Activated CD4-positive, alpha-beta T cell treated with anti-CD3 and anti-CD28 coated beads, Interleukin-2, Interleukin-6, amounts not matched to agents 100 ng/mL and 50 ng/mL, durations not matched to agents 16 hours and 8 hours (primary cell): ENCODE data around the gene PARL.
"Not testable (repeated sequence)": the region's sequence is repeated elsewhere in the genome, so short reads cannot be mapped to it uniquely, and the experiment has no call there.

Experiments
- DNase-seq: peaks from one replicate; pipeline ENCODE4 v3.0.0-alpha.2; 2020

The PARL gene

GRCh38 chr3:183816681-183817510 is 67.8 kb downstream of the PARL start:
- no peak for DNase-seq

- DNase-seq, result no peak
These were observed 68.7 kb downstream of the PARL start for GRCh38 chr3:183815951-183816475.

GRCh38 chr3:183815563-183815940 is 69.1 kb downstream of the PARL start:
- DNase-seq, result no peak

GRCh38 chr3:183814240-183814639 is 70.4 kb downstream of the PARL start:
- no peak for DNase-seq

- no peak for DNase-seq
These were observed 71.8 kb downstream of the PARL start for GRCh38 chr3:183812761-183813445.

GRCh38 chr3:183811638-183812037 is 73.0 kb downstream of the PARL start:
- no peak for DNase-seq

GRCh38 chr3:183810643-183811594 is 73.8 kb downstream of the PARL start:
- no peak for DNase-seq

GRCh38 chr3:183809270-183809669 is 75.4 kb downstream of the PARL start:
- DNase-seq, result no peak

GRCh38 chr3:183808355-183808754 is 76.3 kb downstream of the PARL start:
- DNase-seq, result no peak

GRCh38 chr3:183807881-183808280 is 76.8 kb downstream of the PARL start:
- no peak for DNase-seq

- no peak for DNase-seq
These were observed 77.4 kb downstream of the PARL start for GRCh38 chr3:183807209-183807728.

GRCh38 chr3:183802989-183803388 is 81.7 kb downstream of the PARL start:
- DNase-seq, result no peak

- DNase-seq, result no peak
These were observed 83.1 kb downstream of the PARL start for GRCh38 chr3:183801601-183802000.

- DNase-seq, result no peak
These were observed 84.3 kb downstream of the PARL start for GRCh38 chr3:183800243-183800863.

- DNase-seq, result no peak
These were observed 85.2 kb downstream of the PARL start for GRCh38 chr3:183799461-183799860.

- DNase-seq, result no peak
These were observed 86.7 kb downstream of the PARL start for GRCh38 chr3:183797996-183798395.

GRCh38 chr3:183796372-183796771 is 88.3 kb downstream of the PARL start:
- DNase-seq, result no peak

- DNase-seq, result no peak
These were observed 90.2 kb downstream of the PARL start for GRCh38 chr3:183794452-183794851.

- DNase-seq, result no peak
These were observed 91.7 kb downstream of the PARL start for GRCh38 chr3:183792976-183793375.

GRCh38 chr3:183790700-183791099 is 94.0 kb downstream of the PARL start:
- DNase-seq, result no peak

GRCh38 chr3:183789826-183790225 is 94.9 kb downstream of the PARL start:
- DNase-seq, result no peak

GRCh38 chr3:183784503-183784902 is 100.2 kb downstream of the PARL start:
- DNase-seq, result not testable (repeated sequence)
